ENCODE results near the gene HAUS2.
"Not testable (repeated sequence)": the region's sequence is repeated elsewhere in the genome, so short reads cannot be mapped to it uniquely, and the experiment has no call there.

- TF ChIP-seq RAD21 (IDR thresholded peaks at IDR 0.05; ENCODE audit: low read length); CTCF (conservative IDR thresholded peaks at IDR 0.05; ENCODE audit: low read depth, low read length); MAZ (IDR thresholded peaks at IDR 0.05; ENCODE audit: borderline replicate concordance, low read depth, low read length); SMC3 (IDR thresholded peaks at IDR 0.05; ENCODE audit: low read depth, low read length); RCOR1 (IDR thresholded peaks at IDR 0.05; ENCODE audit: insufficient replicate concordance, low read length); RFX5 (IDR thresholded peaks at IDR 0.05; ENCODE audit: low read depth, low read length): not testable (repeated sequence)
Observed at GRCh38 chr15:42601316-42601715, 52.7 kb downstream of the HAUS2 start.

Data from IMR-90 (cell line).